Measurements from ENCODE around the gene IFITM1.
"Not testable (repeated sequence)": the region's sequence is repeated elsewhere in the genome, so short reads cannot be mapped to it uniquely, and the experiment has no call there.

The IFITM1 gene

GRCh38 chr11:326842-327580 is 13.2 kb downstream of the IFITM1 start:
- peaks cover 4% of the 10 kb centered on the region for H3K9me3 ChIP-seq (ENCODE audit: low read length)
- H3K4me3 ChIP-seq (ENCODE audit: low read length): no peak overlapping the region
- H3K4me1 ChIP-seq (ENCODE audit: insufficient read depth, low read length): peaks cover 6% of the 10 kb centered on the region

GRCh38 chr11:327581-327923 is 13.7 kb downstream of the IFITM1 start:
- Histone ChIP-seq H3K27me3 (ENCODE audit: insufficient read depth, low read length) (no peaks in the 10 kb centered on the region), H3K36me3 (ENCODE audit: insufficient read depth, low read length) (no peaks in the 10 kb centered on the region), H2AFZ (ENCODE audit: low read depth, low read length) (no peak overlapping the region), H3K9me3 (ENCODE audit: low read length) (peaks cover 4% of the 10 kb centered on the region), H3K4me1 (ENCODE audit: insufficient read depth, low read length) (peaks cover 6% of the 10 kb centered on the region), H3K4me3 (ENCODE audit: low read length) (no peak overlapping the region)

More at GRCh38 chr11:326842-327580, 13.2 kb downstream of the IFITM1 start:
- Histone ChIP-seq H2AFZ (ENCODE audit: low read depth, low read length) (no peak overlapping the region), H3K36me3 (ENCODE audit: insufficient read depth, low read length) (no peaks in the 10 kb centered on the region), H3K27me3 (ENCODE audit: insufficient read depth, low read length) (no peaks in the 10 kb centered on the region)

GRCh38 chr11:328012-328411 is 14.2 kb downstream of the IFITM1 start:
- H3K36me3 ChIP-seq (ENCODE audit: insufficient read depth, low read length): no peaks in the 10 kb centered on the region
- H2AFZ ChIP-seq (ENCODE audit: low read depth, low read length): no peak overlapping the region
- peaks cover 6% of the 10 kb centered on the region for H3K4me1 ChIP-seq (ENCODE audit: insufficient read depth, low read length)
- H3K9me3 ChIP-seq (ENCODE audit: low read length): peaks cover 6% of the 10 kb centered on the region
- H3K27me3 ChIP-seq (ENCODE audit: insufficient read depth, low read length): no peaks in the 10 kb centered on the region
- H3K4me3 ChIP-seq (ENCODE audit: low read length): no peak overlapping the region

- H3K27me3 ChIP-seq (ENCODE audit: insufficient read depth, low read length); H2AFZ ChIP-seq (ENCODE audit: low read depth, low read length); H3K36me3 ChIP-seq (ENCODE audit: insufficient read depth, low read length); H3K9me3 ChIP-seq (ENCODE audit: low read length); H3K4me1 ChIP-seq (ENCODE audit: insufficient read depth, low read length); H3K4me3 ChIP-seq (ENCODE audit: low read length): not testable (repeated sequence)
These were observed 14.8 kb downstream of the IFITM1 start for GRCh38 chr11:328516-329100.

- Histone ChIP-seq H3K27me3 (ENCODE audit: insufficient read depth, low read length) (no peaks in the 10 kb centered on the region), H3K9me3 (ENCODE audit: low read length) (peaks cover 9% of the 10 kb centered on the region), H3K4me3 (ENCODE audit: low read length) (no peak overlapping the region), H2AFZ (ENCODE audit: low read depth, low read length) (no peak overlapping the region), H3K4me1 (ENCODE audit: insufficient read depth, low read length) (peaks cover 16% of the 10 kb centered on the region), H3K36me3 (ENCODE audit: insufficient read depth, low read length) (no peaks in the 10 kb centered on the region)
These were observed 16.0 kb downstream of the IFITM1 start for GRCh38 chr11:329886-330253.

GRCh38 chr11:330307-330693 is 16.5 kb downstream of the IFITM1 start:
- Histone ChIP-seq H3K27me3 (ENCODE audit: insufficient read depth, low read length) (no peaks in the 10 kb centered on the region), H3K9me3 (ENCODE audit: low read length) (peaks cover 9% of the 10 kb centered on the region), H3K4me3 (ENCODE audit: low read length) (no peak overlapping the region), H2AFZ (ENCODE audit: low read depth, low read length) (no peak overlapping the region), H3K36me3 (ENCODE audit: insufficient read depth, low read length) (no peaks in the 10 kb centered on the region), H3K4me1 (ENCODE audit: insufficient read depth, low read length) (peaks cover 20% of the 10 kb centered on the region)

- H3K4me3 ChIP-seq (ENCODE audit: low read length): no peak overlapping the region
- H3K27me3 ChIP-seq (ENCODE audit: insufficient read depth, low read length): no peaks in the 10 kb centered on the region
- H3K36me3 ChIP-seq (ENCODE audit: insufficient read depth, low read length): no peaks in the 10 kb centered on the region
- H3K4me1 ChIP-seq (ENCODE audit: insufficient read depth, low read length): peaks cover 25% of the 10 kb centered on the region
- H2AFZ ChIP-seq (ENCODE audit: low read depth, low read length): no peak overlapping the region
- peaks cover 9% of the 10 kb centered on the region for H3K9me3 ChIP-seq (ENCODE audit: low read length)
These were observed 17.0 kb downstream of the IFITM1 start for GRCh38 chr11:330694-331357.

GRCh38 chr11:331358-332060 is 17.7 kb downstream of the IFITM1 start:
- H2AFZ ChIP-seq (ENCODE audit: low read depth, low read length): no peak overlapping the region

GRCh38 chr11:332651-333480 is 19.0 kb downstream of the IFITM1 start:
- peaks cover 9% of the 10 kb centered on the region for H3K9me3 ChIP-seq (ENCODE audit: low read length)

More at GRCh38 chr11:331358-332060, 17.7 kb downstream of the IFITM1 start:
- Histone ChIP-seq H3K4me3 (ENCODE audit: low read length) (no peak overlapping the region), H3K27me3 (ENCODE audit: insufficient read depth, low read length) (no peaks in the 10 kb centered on the region), H3K36me3 (ENCODE audit: insufficient read depth, low read length) (no peaks in the 10 kb centered on the region), H3K9me3 (ENCODE audit: low read length) (peaks cover 9% of the 10 kb centered on the region), H3K4me1 (ENCODE audit: insufficient read depth, low read length) (peaks cover 31% of the 10 kb centered on the region)

GRCh38 chr11:333616-334263 is 19.9 kb downstream of the IFITM1 start:
- H3K9me3 ChIP-seq (ENCODE audit: low read length); H3K36me3 ChIP-seq (ENCODE audit: insufficient read depth, low read length); H3K27me3 ChIP-seq (ENCODE audit: insufficient read depth, low read length): not testable (repeated sequence)
- peak overlapping the region; percentile 50 for H2AFZ ChIP-seq (ENCODE audit: low read depth, low read length)
- H3K4me1 ChIP-seq (ENCODE audit: insufficient read depth, low read length): peaks cover 34% of the 10 kb centered on the region
- peak overlapping the region; percentile 16 for H3K4me3 ChIP-seq (ENCODE audit: low read length)

More at GRCh38 chr11:332651-333480, 19.0 kb downstream of the IFITM1 start:
- H3K4me3 ChIP-seq (ENCODE audit: low read length): no peak overlapping the region
- H3K36me3 ChIP-seq (ENCODE audit: insufficient read depth, low read length): no peaks in the 10 kb centered on the region
- no peaks in the 10 kb centered on the region for H3K27me3 ChIP-seq (ENCODE audit: insufficient read depth, low read length)
- H3K4me1 ChIP-seq (ENCODE audit: insufficient read depth, low read length): peaks cover 34% of the 10 kb centered on the region
- H2AFZ ChIP-seq (ENCODE audit: low read depth, low read length): no peak overlapping the region

- no peaks in the 10 kb centered on the region for H3K36me3 ChIP-seq (ENCODE audit: insufficient read depth, low read length)
- peak overlapping the region; percentile 26 for H3K4me3 ChIP-seq (ENCODE audit: low read length)
These were observed 20.6 kb downstream of the IFITM1 start for GRCh38 chr11:334264-334994.

More at GRCh38 chr11:334264-334994, 20.6 kb downstream of the IFITM1 start:
- Histone ChIP-seq H3K4me1 (ENCODE audit: insufficient read depth, low read length) (peaks cover 34% of the 10 kb centered on the region), H3K27me3 (ENCODE audit: insufficient read depth, low read length) (no peaks in the 10 kb centered on the region), H2AFZ (ENCODE audit: low read depth, low read length) (peak overlapping the region; percentile 50), H3K9me3 (ENCODE audit: low read length) (peaks cover 9% of the 10 kb centered on the region)

Data from neuron (in vitro differentiated cells).